ENCODE data around the gene CACNG4. TPM values are rescaled to one million over a fixed set of nuclear protein-coding genes. Genes with fewer than 3 reads are reported as not detected.

CACNG4 gene
- total and polyA plus RNA-seq, 2 experiments from 2014 or later: 1.6 to 4.1 TPM

- Mint-ChIP-seq H3K9me3 (no peaks in the 10 kb centered on the region; the same call in 2 of the 3 replicates), H3K27me3 (ENCODE audit: insufficient read depth, low read depth, poor library complexity) (peaks cover 2% of the 10 kb centered on the region), H3K36me3 (ENCODE audit: low read depth) (no peaks in the 10 kb centered on the region; the same call in 2 of the 3 replicates), H3K27ac (no peak overlapping the region), H3K4me3 (no peak overlapping the region), H3K4me1 (no peaks in the 10 kb centered on the region)
- Histone ChIP-seq H3K27ac (ENCODE audit: low read depth) (no peak overlapping the region), H3K36me3 (ENCODE audit: insufficient read depth) (no peaks in the 10 kb centered on the region), H3F3A (replicated peaks; ENCODE audit: low read depth) (no peaks in the 10 kb centered on the region), H3K4me1 (ENCODE audit: insufficient read depth) (no peaks in the 10 kb centered on the region), H4K20me1 (replicated peaks; ENCODE audit: insufficient read depth) (no peaks in the 10 kb centered on the region), H2AFZ (no peak overlapping the region), H3K9me2 (ENCODE audit: insufficient read depth) (peaks cover 7% of the 10 kb centered on the region; the same call in 1 of the 2 replicates), H3K27me3 (ENCODE audit: insufficient read depth) (no peaks in the 10 kb centered on the region), H3K4me2 (no peak overlapping the region), H3K4me3 (no peak overlapping the region), H3K79me2 (replicated peaks; ENCODE audit: insufficient read depth) (no peaks in the 10 kb centered on the region)
- no peak for DNase-seq (ENCODE audit: low spot score)
- ATAC-seq: no peak
- TF ChIP-seq POLR2AphosphoS5 (IDR thresholded peaks at IDR 0.05; ENCODE audit: low read depth): no peak
- TF ChIP-seq ZNF331 (CRISPR knock-in tag; IDR thresholded peaks at IDR 0.05; ENCODE audit: low read depth): no peak
- TF ChIP-seq NANOG (IDR thresholded peaks at IDR 0.05; ENCODE audit: borderline replicate concordance): no peak
- TF ChIP-seq CTCF (conservative IDR thresholded peaks at IDR 0.05; ENCODE audit: low read depth in 2 of 2): no peak
- TF ChIP-seq ZNF114 (CRISPR knock-in tag; IDR thresholded peaks at IDR 0.05): no peak
- TF ChIP-seq ETS1 (IDR thresholded peaks at IDR 0.05): no peak
- no peak for TF ChIP-seq EZH2phosphoT487 (IDR thresholded peaks at IDR 0.05; ENCODE audit: unreplicated experiment)
- TF ChIP-seq CREB1 (CRISPR knock-in tag; IDR thresholded peaks at IDR 0.05; ENCODE audit: low read depth): no peak
- no peak for TF ChIP-seq JUNB (IDR thresholded peaks at IDR 0.05; ENCODE audit: unreplicated experiment)
- TF ChIP-seq ZNF462 (CRISPR knock-in tag; IDR thresholded peaks at IDR 0.05): no peak
- no peak for TF ChIP-seq EZH2 (IDR thresholded peaks at IDR 0.05; ENCODE audit: low read depth, unreplicated experiment)
- no peak for TF ChIP-seq STAT1 (IDR thresholded peaks at IDR 0.05; ENCODE audit: unreplicated experiment)
- TF ChIP-seq REST (IDR thresholded peaks at IDR 0.05; ENCODE audit: unreplicated experiment): no peak
These were observed 66.1 kb downstream of the CACNG4 start for GRCh38 chr17:67030641-67031040.

All from GM23338 (cell line).